GM12878 (cell line): ENCODE results near the gene BCL2L13. TPM values are rescaled to one million over a fixed set of nuclear protein-coding genes. Genes with fewer than 3 reads are reported as not detected.

Experiments
- BHLHE40 ChIP-seq, 2 experiments: fragments of 450-650 bp in 1 of 2; IDR thresholded peaks; 2 replicates each; pipeline ENCODE4 v1.6.1; 2011 to 2017; ENCODE audit warnings: low read depth in 2 of 2, borderline replicate concordance in 1 of 2, improper control_type of control experiment in 1 of 2, low read length in 1 of 2, mild to moderate bottlenecking in 1 of 2
- CBFB ChIP-seq: IDR thresholded peaks from 2 replicates; pipeline ENCODE4 v1.6.1; 2016; ENCODE audit warnings: antibody characterized with exemption, low read depth
- CBX5 ChIP-seq: sonication (generic); IDR thresholded peaks from 2 replicates; pipeline ENCODE4 v1.6.1; 2016; ENCODE audit warnings: low read depth, moderate library complexity, mild to moderate bottlenecking, inconsistent platforms
- CHD1 ChIP-seq: IDR thresholded peaks from 2 replicates; pipeline ENCODE4 v1.6.1; 2012; ENCODE audit warnings: low read depth, low read length, improper control_type of control experiment
- EGR1 ChIP-seq, 2 experiments: IDR thresholded peaks; 1 replicate in 1 of 2; 2 replicates in 1 of 2; pipeline ENCODE4 v1.6.1; 2011 to 2012; ENCODE audit warnings: low read depth in 2 of 2, low read length in 2 of 2, borderline replicate concordance in 1 of 2, mild to moderate bottlenecking in 1 of 2, moderate library complexity in 1 of 2
- EP300 ChIP-seq, 2 experiments: fragments of 150-350 bp in 1 of 2; IDR thresholded peaks; 2 replicates each; pipeline ENCODE4 v1.6.1; 2011 to 2012; ENCODE audit warnings: low read depth in 2 of 2, low read length in 2 of 2, borderline replicate concordance in 1 of 2, improper control_type of control experiment in 1 of 2, inconsistent platforms in 1 of 2; ENCODE audit not compliant: control insufficient read depth in 1 of 2
- HDGF ChIP-seq: fragments of 450-650 bp; IDR thresholded peaks from 2 replicates; pipeline ENCODE4 v1.6.1; 2016; ENCODE audit warnings: antibody characterized with exemption
- IRF4 ChIP-seq: IDR thresholded peaks from 2 replicates; pipeline ENCODE4 v1.6.1; 2011; ENCODE audit warnings: low read depth, low read length
- NR2F1 ChIP-seq: fragments of 450-650 bp; conservative IDR thresholded peaks from 2 replicates; pipeline ENCODE4 v1.6.1; 2017; ENCODE audit warnings: mild to moderate bottlenecking
- RCOR1 ChIP-seq: conservative IDR thresholded peaks from 2 replicates; pipeline ENCODE4 v1.6.1; 2012; ENCODE audit warnings: low read depth, low read length, improper control_type of control experiment
- ZNF622 ChIP-seq: fragments of 450-650 bp; IDR thresholded peaks from 2 replicates; pipeline ENCODE4 v1.6.1; 2017; ENCODE audit warnings: mild to moderate bottlenecking, inconsistent platforms
- polyA plus RNA-seq, 11 experiments: library from polyadenylated mRNA; depleted of rRNA in 4 of 11; unstranded in 6 of 11; stranded (reverse) in 5 of 11; fragments of >200 nt; fragmentation: Nextera tagmentation in 4 of 11; fragmentation: Illumina TruSeq in 1 of 11; extraction: Ambion mirVana in 4 of 11; extraction: Trizol in 1 of 11; gene quantifications; 1 replicate in 1 of 11; 2 replicates in 10 of 11; pipeline versions ENCODE4 v1.2.1 to v1.2.3, GENCODE V29; 2011 to 2016; ENCODE audit warnings: inconsistent platforms in 2 of 11, missing spikeins in 2 of 11, low read depth in 1 of 11
- total RNA-seq, 4 experiments: library from RNA; depleted of rRNA in 3 of 4; stranded (reverse); fragments of >200 nt in 3 of 4; fragmentation: Illumina TruSeq in 1 of 4; extraction: Trizol in 1 of 4; gene quantifications; 2 replicates each; pipeline versions ENCODE4 v1.2.1 to v1.2.3, GENCODE V29; 2013 to 2021
- TF ChIP-seq, protein P1 (sequence below): fragments of 450-650 bp; IDR thresholded peaks from 2 replicates; pipeline ENCODE4 v1.6.1; 2017; ENCODE audit warnings: mild to moderate bottlenecking, moderate library complexity
- TF ChIP-seq, protein P2 (sequence below): fragments of 450-650 bp; IDR thresholded peaks from 2 replicates; pipeline ENCODE4 v1.6.1; 2016; ENCODE audit warnings: mild to moderate bottlenecking
- TF ChIP-seq, protein P3 (sequence below): fragments of 450-650 bp; IDR thresholded peaks from 2 replicates; pipeline ENCODE4 v1.6.1; 2017; ENCODE audit warnings: mild to moderate bottlenecking
- TF ChIP-seq, protein P4 (sequence below): IDR thresholded peaks from 2 replicates; pipeline ENCODE4 v1.6.1; 2012; ENCODE audit warnings: low read depth, low read length, improper control_type of control experiment
- TF ChIP-seq, protein P5 (sequence below): fragments of 450-650 bp; IDR thresholded peaks from 2 replicates; pipeline ENCODE4 v1.6.1; 2018; ENCODE audit warnings: mild to moderate bottlenecking, low read depth, moderate library complexity; ENCODE audit not compliant: partially characterized antibody

The BCL2L13 gene
- total and polyA plus RNA-seq, 10 of the 15 experiments (the other 5 are each of a cell fraction or from before 2014, with no cell fraction given), result 18.6 to 30.6 (median 28.2) TPM

DNA sequence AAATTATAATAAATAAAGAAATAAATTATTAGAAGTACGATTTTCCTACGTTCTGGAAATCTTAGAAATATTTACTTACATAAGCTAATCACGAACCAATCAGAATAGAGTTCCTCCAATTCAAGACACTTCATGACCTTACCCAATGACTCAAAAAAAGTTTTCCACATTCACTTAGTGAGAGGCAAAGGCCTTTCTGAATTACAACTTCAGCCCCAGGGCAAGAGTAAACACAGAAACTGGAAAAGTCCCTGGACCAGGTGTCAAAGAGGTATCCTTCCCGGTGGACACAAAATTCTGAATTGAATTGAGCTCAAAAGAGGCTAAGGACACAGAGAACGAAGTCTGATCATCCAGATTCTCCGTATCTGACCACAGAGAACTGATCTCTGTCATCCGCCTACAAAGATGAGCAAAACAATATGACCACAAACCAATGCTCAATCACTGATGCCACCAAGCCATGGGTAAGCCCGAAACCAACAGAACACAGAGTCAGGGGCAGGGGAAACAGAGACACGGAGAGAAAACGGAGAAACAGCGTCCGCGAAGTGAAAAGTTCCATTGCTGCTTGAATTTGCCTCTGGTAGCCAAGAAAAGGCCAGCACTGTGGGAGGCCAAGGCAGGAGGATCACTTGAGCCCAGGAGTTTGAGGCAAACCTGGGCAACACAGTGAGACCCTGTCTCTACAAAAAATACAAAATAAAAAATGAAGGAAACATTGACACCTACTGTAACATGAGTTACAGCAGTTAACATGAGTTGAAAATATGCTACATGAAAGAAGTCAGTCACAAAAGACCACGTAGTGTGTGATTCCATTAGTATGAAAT is 128.9 kb downstream of the BCL2L13 start (continued):
- TF ChIP-seq, protein P1, sequence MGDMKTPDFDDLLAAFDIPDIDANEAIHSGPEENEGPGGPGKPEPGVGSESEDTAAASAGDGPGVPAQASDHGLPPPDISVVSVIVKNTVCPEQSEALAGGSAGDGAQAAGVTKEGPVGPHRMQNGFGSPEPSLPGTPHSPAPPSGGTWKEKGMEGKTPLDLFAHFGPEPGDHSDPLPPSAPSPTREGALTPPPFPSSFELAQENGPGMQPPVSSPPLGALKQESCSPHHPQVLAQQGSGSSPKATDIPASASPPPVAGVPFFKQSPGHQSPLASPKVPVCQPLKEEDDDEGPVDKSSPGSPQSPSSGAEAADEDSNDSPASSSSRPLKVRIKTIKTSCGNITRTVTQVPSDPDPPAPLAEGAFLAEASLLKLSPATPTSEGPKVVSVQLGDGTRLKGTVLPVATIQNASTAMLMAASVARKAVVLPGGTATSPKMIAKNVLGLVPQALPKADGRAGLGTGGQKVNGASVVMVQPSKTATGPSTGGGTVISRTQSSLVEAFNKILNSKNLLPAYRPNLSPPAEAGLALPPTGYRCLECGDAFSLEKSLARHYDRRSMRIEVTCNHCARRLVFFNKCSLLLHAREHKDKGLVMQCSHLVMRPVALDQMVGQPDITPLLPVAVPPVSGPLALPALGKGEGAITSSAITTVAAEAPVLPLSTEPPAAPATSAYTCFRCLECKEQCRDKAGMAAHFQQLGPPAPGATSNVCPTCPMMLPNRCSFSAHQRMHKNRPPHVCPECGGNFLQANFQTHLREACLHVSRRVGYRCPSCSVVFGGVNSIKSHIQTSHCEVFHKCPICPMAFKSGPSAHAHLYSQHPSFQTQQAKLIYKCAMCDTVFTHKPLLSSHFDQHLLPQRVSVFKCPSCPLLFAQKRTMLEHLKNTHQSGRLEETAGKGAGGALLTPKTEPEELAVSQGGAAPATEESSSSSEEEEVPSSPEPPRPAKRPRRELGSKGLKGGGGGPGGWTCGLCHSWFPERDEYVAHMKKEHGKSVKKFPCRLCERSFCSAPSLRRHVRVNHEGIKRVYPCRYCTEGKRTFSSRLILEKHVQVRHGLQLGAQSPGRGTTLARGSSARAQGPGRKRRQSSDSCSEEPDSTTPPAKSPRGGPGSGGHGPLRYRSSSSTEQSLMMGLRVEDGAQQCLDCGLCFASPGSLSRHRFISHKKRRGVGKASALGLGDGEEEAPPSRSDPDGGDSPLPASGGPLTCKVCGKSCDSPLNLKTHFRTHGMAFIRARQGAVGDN, result no peak; the same call in 1 of the 2 replicates
- TF ChIP-seq BHLHE40 (IDR thresholded peaks at IDR 0.05; ENCODE audit: borderline replicate concordance in 1 of 2, low read depth in 2 of 2, low read length in 1 of 2) (peak; percentile 55 to 64), CHD1 (no peak), ZNF622 (no peak), EGR1 (IDR thresholded peaks at IDR 0.05; ENCODE audit: borderline replicate concordance in 1 of 2, low read depth in 2 of 2, low read length in 2 of 2) (no peak), IRF4 (peak; percentile 95), NR2F1 (peak; percentile 78), HDGF (0 out of 2 replicates have a peak, but pooled peaks have one; percentile 16), RCOR1 (0 out of 2 replicates have a peak, but pooled peaks have one; percentile 49), CBFB (peak; percentile 97), EP300 (IDR thresholded peaks at IDR 0.05; ENCODE audit: borderline replicate concordance in 1 of 2, control insufficient read depth in 1 of 2, low read depth in 2 of 2, low read length in 2 of 2) (peak; percentile 53 to 90; a peak in 3 of 4 replicates), CBX5 (no peak)
- TF ChIP-seq, protein P2, sequence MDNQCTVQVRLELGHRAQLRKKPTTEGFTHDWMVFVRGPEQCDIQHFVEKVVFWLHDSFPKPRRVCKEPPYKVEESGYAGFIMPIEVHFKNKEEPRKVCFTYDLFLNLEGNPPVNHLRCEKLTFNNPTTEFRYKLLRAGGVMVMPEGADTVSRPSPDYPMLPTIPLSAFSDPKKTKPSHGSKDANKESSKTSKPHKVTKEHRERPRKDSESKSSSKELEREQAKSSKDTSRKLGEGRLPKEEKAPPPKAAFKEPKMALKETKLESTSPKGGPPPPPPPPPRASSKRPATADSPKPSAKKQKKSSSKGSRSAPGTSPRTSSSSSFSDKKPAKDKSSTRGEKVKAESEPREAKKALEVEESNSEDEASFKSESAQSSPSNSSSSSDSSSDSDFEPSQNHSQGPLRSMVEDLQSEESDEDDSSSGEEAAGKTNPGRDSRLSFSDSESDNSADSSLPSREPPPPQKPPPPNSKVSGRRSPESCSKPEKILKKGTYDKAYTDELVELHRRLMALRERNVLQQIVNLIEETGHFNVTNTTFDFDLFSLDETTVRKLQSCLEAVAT, result peak; percentile 83
- TF ChIP-seq, protein P3, sequence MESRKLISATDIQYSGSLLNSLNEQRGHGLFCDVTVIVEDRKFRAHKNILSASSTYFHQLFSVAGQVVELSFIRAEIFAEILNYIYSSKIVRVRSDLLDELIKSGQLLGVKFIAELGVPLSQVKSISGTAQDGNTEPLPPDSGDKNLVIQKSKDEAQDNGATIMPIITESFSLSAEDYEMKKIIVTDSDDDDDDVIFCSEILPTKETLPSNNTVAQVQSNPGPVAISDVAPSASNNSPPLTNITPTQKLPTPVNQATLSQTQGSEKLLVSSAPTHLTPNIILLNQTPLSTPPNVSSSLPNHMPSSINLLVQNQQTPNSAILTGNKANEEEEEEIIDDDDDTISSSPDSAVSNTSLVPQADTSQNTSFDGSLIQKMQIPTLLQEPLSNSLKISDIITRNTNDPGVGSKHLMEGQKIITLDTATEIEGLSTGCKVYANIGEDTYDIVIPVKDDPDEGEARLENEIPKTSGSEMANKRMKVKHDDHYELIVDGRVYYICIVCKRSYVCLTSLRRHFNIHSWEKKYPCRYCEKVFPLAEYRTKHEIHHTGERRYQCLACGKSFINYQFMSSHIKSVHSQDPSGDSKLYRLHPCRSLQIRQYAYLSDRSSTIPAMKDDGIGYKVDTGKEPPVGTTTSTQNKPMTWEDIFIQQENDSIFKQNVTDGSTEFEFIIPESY, result no peak
- TF ChIP-seq, protein P4, sequence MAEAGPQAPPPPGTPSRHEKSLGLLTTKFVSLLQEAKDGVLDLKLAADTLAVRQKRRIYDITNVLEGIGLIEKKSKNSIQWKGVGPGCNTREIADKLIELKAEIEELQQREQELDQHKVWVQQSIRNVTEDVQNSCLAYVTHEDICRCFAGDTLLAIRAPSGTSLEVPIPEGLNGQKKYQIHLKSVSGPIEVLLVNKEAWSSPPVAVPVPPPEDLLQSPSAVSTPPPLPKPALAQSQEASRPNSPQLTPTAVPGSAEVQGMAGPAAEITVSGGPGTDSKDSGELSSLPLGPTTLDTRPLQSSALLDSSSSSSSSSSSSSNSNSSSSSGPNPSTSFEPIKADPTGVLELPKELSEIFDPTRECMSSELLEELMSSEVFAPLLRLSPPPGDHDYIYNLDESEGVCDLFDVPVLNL, result no peak
- TF ChIP-seq, protein P5, sequence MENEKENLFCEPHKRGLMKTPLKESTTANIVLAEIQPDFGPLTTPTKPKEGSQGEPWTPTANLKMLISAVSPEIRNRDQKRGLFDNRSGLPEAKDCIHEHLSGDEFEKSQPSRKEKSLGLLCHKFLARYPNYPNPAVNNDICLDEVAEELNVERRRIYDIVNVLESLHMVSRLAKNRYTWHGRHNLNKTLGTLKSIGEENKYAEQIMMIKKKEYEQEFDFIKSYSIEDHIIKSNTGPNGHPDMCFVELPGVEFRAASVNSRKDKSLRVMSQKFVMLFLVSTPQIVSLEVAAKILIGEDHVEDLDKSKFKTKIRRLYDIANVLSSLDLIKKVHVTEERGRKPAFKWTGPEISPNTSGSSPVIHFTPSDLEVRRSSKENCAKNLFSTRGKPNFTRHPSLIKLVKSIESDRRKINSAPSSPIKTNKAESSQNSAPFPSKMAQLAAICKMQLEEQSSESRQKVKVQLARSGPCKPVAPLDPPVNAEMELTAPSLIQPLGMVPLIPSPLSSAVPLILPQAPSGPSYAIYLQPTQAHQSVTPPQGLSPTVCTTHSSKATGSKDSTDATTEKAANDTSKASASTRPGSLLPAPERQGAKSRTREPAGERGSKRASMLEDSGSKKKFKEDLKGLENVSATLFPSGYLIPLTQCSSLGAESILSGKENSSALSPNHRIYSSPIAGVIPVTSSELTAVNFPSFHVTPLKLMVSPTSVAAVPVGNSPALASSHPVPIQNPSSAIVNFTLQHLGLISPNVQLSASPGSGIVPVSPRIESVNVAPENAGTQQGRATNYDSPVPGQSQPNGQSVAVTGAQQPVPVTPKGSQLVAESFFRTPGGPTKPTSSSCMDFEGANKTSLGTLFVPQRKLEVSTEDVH, result no peak
